Glomerular endothelial cell (primary cell): ENCODE data around the gene ZBTB21. TPM values are rescaled to one million over a fixed set of nuclear protein-coding genes. Genes with fewer than 3 reads are reported as not detected.

ENCODE experiments used
- DNase-seq: peaks from one replicate; pipeline ENCODE4 v3.0.0-alpha.2; 2011; ENCODE audit warnings: low read depth, low spot score; ENCODE audit errors: extremely low read depth
- total RNA-seq: library from RNA; depleted of rRNA; stranded (reverse); fragments of >200 nt; gene quantifications from 2 replicates; pipeline ENCODE4 v1.2.3, GENCODE V29; 2015

ZBTB21 gene
- total RNA-seq, 1 donor from 2014 or later, result 8.8 TPM

- DNase-seq, result peak; percentile 20
These were observed 30.4 kb upstream of the ZBTB21 start for GRCh38 chr21:42040411-42041180.

- DNase-seq, result no peak
These were observed 29.8 kb upstream of the ZBTB21 start for GRCh38 chr21:42039911-42040351.

- DNase-seq, result no peak
These were observed 29.3 kb upstream of the ZBTB21 start for GRCh38 chr21:42039470-42039901.

GRCh38 chr21:42038826-42039425, 28.8 kb upstream of the ZBTB21 start:
- no peak for DNase-seq

GRCh38 chr21:42038393-42038792, 28.2 kb upstream of the ZBTB21 start:
- no peak for DNase-seq

- no peak for DNase-seq
These were observed 27.8 kb upstream of the ZBTB21 start for GRCh38 chr21:42037943-42038342.

- DNase-seq, result no peak
These were observed 27.4 kb upstream of the ZBTB21 start for GRCh38 chr21:42037516-42037915.

- DNase-seq, result no peak
These were observed 26.2 kb upstream of the ZBTB21 start for GRCh38 chr21:42036313-42036712.

GRCh38 chr21:42032968-42033367, 22.8 kb upstream of the ZBTB21 start:
- DNase-seq, result no peak

- DNase-seq, result no peak
These were observed 22.1 kb upstream of the ZBTB21 start for GRCh38 chr21:42032266-42032665.

GRCh38 chr21:42031816-42032215, 21.7 kb upstream of the ZBTB21 start:
- DNase-seq, result no peak

GRCh38 chr21:42031241-42031640, 21.1 kb upstream of the ZBTB21 start:
- DNase-seq, result no peak

- no peak for DNase-seq
These were observed 20.2 kb upstream of the ZBTB21 start for GRCh38 chr21:42030311-42030710.

- no peak for DNase-seq
These were observed 18.7 kb upstream of the ZBTB21 start for GRCh38 chr21:42028766-42029425.

- no peak for DNase-seq
These were observed 17.9 kb upstream of the ZBTB21 start for GRCh38 chr21:42027822-42028765.

GRCh38 chr21:42027085-42027821, 17.1 kb upstream of the ZBTB21 start:
- no peak for DNase-seq

GRCh38 chr21:42026082-42026435, 15.9 kb upstream of the ZBTB21 start:
- DNase-seq, result no peak

GRCh38 chr21:42025376-42026081, 15.4 kb upstream of the ZBTB21 start:
- no peak for DNase-seq

GRCh38 chr21:42022906-42023305, 12.7 kb upstream of the ZBTB21 start:
- DNase-seq, result no peak

GRCh38 chr21:42022091-42022430, 11.9 kb upstream of the ZBTB21 start:
- no peak for DNase-seq
